CD4-positive, alpha-beta T cell treated with Interleukin-17A for 1 hour (primary cell): ENCODE results near the gene MIA2.
A peak's percentile ranks its signal among the peaks of the same experiment; 100 is the strongest.
"Not testable (repeated sequence)": the region's sequence is repeated elsewhere in the genome, so short reads cannot be mapped to it uniquely, and the experiment has no call there.

Experiments
- DNase-seq: peaks from one replicate; pipeline ENCODE4 v3.0.0-alpha.2; 2020

MIA2 gene

GRCh38 chr14:39342768-39343167, 109.1 kb downstream of the MIA2 start:
- DNase-seq = no peak

DNA sequence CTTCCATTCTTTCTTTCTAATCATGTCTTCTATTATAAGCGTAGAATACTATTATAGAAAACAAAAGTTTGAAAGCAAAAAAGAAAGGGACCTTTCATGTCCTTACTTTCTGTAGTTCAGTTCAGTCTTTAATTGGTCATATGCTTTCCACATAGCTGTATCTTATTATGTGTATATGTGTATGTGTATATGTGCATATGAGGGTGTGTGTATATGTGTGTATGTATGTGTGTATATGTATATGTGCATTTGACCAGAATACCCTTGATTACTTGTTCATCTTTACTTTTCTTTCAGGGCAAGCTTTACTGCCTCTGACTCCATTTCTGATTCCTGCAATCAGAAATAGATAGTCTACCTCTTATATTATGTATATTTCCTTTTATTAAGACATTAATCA, 109.9 kb downstream of the MIA2 start:
- no peak for DNase-seq

GRCh38 chr14:39350866-39351265, 117.2 kb downstream of the MIA2 start:
- DNase-seq = no peak

- DNase-seq = no peak
Observed at GRCh38 chr14:39351708-39352107, 118.0 kb downstream of the MIA2 start.

GRCh38 chr14:39359069-39359468, 125.4 kb downstream of the MIA2 start:
- DNase-seq = not testable (repeated sequence)

DNA sequence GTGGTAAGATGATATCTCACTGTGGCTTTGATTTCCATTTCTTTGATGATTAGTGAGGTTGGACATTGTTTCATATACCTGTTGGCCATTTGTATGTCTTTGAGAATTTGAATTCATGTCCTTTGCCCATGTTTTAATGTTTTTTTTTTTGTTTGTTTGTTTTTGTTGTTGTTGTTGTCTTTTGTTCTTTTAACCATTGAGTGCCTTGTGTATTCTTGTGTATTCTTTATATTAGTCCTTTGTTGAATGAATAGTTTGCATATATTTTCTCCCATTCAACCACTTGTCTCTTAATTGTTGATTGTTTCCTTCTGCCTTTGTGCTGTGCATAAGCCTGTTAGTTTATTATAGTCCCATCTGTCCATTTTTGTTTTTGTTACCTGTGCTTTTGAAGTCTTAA, 126.6 kb downstream of the MIA2 start:
- no peak for DNase-seq

- DNase-seq = not testable (repeated sequence)
Observed at GRCh38 chr14:39361556-39361955, 127.8 kb downstream of the MIA2 start.

- DNase-seq = no peak
Observed at GRCh38 chr14:39364509-39364908, 130.8 kb downstream of the MIA2 start.

- no peak for DNase-seq
Observed at GRCh38 chr14:39365354-39365753, 131.6 kb downstream of the MIA2 start.

GRCh38 chr14:39366460-39367386, 133.0 kb downstream of the MIA2 start:
- DNase-seq = no peak

DNA sequence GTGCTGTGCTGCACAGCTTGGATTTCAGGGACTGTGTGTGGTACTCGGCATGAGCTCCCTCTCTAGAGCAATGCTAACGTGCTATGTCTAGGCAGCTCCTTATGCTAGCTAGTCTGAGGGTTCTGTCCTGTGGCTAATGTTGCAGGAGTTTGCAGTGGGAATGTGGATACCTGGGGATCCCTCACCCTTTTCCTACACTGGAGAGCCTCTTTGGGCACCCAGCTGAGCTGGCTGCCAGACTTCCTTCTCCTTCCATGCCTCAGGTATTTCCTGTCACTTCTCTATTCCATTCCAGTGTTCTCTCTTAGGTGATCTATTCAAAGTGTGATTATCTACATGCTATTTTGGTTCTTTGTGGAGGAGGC, 133.7 kb downstream of the MIA2 start:
- DNase-seq = no peak

- peak; percentile 28 for DNase-seq
Observed at GRCh38 chr14:39368261-39368959, 134.7 kb downstream of the MIA2 start.

- DNase-seq = no peak
Observed at GRCh38 chr14:39369029-39369428, 135.3 kb downstream of the MIA2 start.

DNA sequence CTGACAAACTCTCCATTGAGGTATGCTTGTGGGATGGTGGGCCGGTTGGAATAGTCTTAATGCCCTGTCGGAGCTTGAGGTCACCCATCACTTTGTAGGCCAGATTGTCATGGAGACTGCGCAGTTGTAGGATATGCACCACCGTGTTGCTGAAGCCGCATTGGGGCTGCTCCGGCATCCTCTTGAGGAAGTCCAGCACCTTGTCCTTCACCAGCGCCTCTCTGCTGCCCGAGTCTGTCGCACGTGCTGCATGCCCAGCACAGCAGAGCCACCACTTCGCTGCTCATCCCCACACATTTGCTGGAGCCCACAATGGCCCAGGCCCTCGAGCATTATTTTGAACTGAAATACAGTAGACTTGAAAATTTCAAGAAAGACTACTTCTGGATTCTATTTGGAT, 136.7 kb downstream of the MIA2 start:
- DNase-seq = no peak

DNA sequence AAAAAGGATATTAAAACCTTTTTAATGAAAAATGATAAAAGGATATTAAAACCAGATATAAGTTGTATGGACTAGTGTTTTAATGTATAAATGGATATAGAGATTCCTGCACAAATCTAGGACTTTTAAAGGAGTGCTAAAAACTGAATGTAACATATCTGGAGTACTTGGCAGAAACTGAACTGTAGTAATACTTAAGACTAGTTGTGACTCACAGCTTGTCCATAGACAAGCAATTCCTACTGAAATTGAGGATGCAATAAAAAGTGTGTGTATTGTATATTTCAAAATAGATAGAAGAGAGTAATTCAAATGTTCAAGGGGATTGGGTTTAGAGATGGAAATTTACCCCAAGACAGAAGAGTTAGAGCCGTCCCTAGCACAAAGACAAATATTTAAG, 138.9 kb downstream of the MIA2 start:
- no peak for DNase-seq

- no peak for DNase-seq
Observed at GRCh38 chr14:39374851-39375250, 141.1 kb downstream of the MIA2 start.

GRCh38 chr14:39376667-39377403, 143.1 kb downstream of the MIA2 start:
- no peak for DNase-seq

- DNase-seq = no peak
Observed at GRCh38 chr14:39381366-39381765, 147.7 kb downstream of the MIA2 start.

DNA sequence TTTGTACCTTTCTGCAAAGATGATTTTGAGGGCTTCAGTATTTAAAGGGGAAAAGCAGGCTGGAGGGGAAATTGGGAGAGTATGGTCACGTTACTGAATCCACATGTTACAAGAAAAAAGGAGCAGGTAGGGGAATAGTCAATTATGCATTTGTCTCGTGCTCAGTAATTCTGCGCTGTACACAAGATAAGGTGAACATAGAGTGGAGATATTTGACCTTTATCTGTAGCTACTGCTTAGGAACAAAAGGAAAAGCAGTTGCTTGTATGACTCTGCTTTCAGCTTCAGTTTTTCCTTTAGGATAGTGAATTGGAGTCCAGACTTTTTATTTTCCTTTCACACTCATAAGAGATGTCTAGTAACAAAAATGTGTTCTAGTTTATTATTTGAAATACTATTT, 148.7 kb downstream of the MIA2 start:
- DNase-seq = no peak

DNA sequence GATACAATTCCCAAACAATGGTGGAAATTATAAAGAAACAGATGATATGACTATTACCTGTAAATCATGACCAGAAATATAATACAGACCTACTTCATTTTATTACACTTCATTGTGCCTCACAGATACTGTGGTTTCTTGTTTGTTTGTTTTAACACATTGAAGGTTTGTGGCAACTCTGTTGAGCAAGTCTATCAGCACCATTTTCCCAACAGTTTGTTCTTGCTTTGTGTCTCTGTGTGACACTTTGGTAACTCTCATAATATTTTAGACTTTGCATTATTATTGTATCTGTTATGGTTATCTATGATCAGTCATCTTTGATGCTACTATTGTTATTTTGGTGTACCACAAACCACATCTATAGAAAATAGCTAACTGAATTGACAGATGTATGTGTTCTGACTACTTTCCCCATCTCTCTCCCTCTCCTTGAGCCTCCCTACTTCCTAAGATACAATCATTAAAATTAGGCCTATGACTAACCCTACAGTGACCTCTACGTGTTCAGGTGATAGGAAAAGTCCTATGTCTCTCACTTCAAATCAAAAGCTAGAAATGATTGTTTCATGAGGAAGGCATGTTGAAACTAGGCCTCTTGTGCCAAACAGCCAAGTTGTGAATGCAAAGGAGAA, 149.4 kb downstream of the MIA2 start:
- DNase-seq = peak; percentile 35

- no peak for DNase-seq
Observed at GRCh38 chr14:39383741-39384140, 150.0 kb downstream of the MIA2 start.

- DNase-seq = no peak
Observed at GRCh38 chr14:39384177-39384576, 150.5 kb downstream of the MIA2 start.

DNA sequence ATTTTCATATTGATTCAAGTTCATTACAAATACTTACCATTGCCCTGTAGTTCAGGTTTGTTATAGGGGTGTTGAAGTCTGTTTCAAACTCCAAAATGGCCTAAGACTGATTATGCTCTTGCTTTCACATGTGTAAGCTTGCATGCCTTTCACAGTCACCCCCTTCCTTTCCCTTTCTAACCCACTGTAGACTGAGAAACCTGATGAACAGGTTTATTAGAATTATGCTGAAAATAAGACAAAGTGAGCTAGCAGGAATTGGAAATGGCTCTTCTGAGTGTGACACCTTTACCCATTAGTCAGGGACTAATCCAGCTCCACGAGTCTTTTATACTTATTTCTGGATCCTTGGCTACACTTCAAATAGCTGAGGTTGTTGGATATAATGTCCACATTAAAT, 159.6 kb downstream of the MIA2 start:
- no peak for DNase-seq
